OCI-M2 (cell line): Measurements from ENCODE around the gene KDELR1.
"Not testable (repeated sequence)": the region's sequence is repeated elsewhere in the genome, so short reads cannot be mapped to it uniquely, and the experiment has no call there.

Source experiments
- DNase-seq: peaks from one replicate; lab custom pipeline; 2025; ENCODE audit not compliant: unreplicated experiment; lab: John Stamatoyannopoulos, UW

The KDELR1 gene

DNA sequence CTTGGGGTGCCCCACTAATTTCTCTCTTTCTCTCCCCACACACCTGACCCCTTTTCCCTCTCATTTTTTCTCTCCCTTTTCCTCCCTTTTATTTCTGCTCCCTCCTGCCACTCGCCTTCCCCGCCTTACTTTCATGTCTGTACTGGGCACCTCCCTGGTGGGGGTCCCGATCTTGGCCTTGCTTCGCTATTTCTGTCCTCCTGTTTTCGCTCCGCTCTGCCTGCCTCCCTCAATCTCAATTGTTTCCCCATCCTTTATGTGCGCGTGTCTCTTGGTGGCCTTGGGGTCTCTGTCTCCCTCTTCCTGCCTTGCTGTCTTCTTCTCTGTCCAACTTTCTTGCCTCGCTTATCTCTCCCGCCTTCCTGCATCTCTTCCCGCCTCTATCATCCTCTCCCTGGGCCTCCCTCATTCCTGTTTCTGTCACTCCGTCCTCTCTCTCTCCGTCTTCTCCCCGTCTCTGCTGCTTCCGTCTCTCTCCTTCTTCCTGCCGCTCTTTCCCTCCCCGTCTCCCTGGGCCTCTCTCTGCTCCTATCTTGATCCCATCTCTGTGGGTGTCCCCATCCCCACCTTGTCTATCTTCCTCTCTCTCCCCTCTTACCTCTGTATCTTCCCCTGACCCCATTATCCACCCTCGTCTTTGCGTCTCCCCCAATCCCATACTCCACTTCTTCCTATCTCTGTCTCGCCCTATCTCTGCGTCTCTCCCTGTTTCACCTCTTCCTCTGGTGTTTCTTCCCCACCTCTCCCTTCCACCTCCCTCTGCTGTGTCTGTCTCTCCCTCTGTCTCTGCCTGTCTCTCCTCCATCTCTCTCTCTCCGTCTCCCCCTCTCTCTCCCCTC lies 6.1 kb upstream of the KDELR1 start:
- no peak for DNase-seq

DNA sequence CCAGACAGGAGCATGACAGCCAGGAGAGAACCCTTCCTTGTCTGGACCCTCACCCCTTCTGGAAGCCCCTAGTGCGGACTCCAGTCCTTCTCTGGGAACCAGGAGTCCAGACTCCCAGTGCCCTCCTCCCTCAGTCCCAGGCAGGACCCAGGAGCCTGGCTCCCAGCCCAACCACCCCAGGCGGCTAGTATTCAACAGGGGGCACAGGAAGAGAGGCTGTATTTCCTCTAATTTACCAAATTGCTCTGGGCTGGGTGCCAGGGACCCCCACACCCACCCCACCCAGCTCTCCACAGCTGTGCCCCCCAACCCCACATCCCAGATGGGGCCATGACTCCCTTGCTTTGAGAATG lies 5.4 kb upstream of the KDELR1 start:
- DNase-seq = no peak

DNA sequence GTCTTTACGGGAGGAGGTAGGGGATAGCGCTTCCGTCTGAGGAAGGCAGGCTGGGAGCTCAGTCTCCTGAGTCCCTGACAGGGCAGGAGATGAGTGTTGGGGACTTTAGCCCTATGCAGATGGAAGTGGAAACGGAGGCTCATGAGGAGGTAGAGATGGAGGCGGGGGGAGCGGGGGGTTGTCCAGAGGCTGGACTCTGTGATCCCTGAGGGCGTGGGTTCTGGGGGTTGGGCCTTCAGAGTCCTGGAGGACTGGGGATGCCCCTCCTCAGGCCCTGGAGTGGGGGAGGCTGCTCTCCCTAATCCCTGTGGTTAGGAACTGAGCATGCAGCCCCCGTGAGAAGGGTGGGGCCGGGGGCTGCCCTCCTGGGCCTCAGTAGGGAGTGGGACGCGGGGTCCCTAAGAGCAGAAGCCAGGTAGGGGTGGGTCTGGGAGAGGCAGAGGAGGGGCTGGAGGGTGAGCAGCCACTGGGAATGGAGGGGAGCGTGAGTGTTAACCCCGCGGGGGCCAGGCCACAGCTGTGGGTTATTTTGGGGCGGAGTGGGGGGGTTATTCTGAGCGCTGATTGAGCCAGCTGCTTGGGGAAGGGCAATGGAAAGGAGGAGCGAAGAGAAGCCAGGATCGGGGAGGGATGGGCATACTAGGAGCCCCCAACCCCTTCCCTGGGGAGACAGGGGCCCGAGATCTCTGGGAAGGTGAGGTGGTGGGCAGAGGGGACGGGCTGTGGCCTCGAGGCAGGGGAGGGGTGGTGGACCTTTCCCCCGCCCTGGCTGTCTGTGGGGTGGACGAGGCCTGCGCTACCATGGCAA lies 4.9 kb upstream of the KDELR1 start:
- no peak for DNase-seq

DNA sequence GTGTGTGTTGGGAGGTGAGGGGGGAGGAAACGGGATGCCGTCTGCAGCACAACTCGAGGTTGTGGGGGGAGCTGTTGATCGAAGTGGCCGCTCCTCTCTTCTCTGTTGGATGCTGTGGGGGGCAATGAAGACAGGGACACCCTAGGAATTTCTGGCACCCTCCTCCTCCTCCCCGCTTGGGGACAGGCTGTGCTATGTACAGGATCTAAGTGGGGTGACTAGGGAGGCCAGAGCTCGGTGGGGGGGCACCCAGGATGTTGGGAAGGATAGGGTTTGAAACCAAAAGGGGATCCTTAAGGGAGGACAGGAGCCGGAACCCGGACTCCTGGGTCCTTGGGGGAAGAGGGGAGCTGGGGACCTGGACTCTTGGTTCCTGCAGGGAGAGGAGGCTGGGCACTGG lies 4.1 kb upstream of the KDELR1 start:
- DNase-seq = no peak

DNA sequence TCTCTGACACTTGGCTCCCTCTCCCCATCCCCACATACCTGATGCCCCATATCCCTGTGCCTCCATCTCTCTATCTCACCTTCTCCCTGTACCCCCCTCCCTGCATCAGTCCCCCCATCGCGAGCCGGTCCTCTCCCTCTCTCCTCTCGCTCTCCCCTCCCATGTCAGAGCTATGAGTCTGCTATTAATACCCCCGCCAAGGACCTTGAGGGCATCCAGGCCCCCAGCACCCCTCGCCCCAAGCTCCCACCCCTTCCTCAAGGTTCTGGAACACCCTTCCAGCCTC lies 3.8 kb upstream of the KDELR1 start:
- DNase-seq = no peak

DNA sequence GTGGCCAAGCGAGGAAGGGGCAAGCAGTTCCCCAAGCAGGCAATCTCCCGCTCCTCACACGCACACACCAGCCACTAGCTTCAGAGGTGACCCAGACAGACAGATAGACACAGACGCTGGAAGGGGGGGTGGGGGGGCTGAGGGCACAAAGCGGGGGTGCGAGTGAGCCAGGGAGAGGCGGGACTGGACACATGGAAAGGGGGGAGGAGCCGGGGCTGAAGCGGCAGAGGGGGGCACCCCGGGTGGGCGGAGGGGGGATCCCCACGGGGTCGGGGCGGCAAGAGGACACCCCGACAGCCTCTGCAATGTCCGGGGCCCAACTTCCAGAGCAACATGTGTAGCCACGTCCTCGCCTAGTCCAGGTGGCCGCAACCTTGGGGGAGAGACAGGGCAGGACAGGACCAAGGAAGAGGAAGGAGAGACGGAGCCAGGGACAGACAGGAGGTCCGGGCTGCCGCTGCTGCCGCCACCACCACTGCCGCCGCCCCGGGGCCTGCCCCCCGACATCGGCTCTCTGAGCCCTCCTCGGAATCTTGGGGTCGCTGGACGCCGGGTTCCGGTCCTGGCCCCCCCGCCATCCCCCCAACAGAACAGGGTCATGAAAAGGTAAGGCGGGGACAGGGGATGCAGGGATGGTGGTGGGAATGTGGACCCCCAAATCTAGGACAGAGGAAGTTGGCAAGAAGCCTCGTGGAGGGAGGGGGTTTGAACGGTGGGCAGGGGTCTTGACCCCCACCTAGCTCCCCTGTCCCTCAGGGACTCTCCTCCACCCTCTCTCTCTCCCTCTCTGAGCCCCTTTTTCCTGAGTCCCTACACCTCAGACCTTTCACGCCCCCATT lies 3.2 kb upstream of the KDELR1 start:
- no peak for DNase-seq

DNA sequence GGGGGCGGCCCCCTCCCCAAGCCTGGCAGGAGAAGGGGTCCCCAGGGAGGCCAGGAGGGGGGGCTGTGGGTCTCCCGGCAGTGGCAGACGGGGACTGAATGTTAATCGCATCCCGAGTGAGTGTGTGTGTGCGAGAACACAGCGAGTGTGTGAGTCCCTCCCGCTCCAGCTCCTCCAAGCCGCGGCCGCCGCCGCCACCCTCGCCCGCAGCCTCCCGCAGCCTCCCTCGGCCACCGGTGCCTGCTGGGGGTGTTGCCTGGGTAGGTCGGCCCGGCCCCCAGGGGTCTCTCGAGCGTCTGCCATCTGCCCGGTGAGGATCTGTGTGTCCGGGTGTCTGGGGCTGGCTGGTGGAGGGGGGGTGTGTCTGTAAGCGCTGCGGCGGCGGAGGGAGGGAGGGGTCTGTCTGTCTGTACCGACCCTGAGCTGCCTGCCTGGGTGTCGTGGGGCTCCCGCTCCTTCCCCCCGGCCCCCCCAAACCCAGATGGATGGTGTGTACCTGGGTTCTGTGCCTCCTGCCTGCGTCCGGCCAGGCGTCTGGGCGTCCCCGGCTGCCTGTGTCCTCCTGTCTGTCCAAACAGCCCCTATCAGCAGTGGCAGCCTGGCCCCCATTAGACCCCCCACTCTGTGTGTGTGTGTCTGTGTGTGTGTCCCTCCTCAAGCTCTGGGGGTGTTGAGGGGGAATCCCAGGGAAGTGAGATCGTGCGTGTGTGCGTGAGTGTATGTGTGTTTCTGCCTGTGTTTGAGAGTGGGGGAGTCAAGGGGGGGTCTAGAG lies 2.4 kb upstream of the KDELR1 start, which contains the start of gene GRIN2D:
Gene GRIN2D, plus strand, starts transcription at position 110 of the 772 bp plus-strand sequence. CDS start 4,725 bp downstream, outside the sequence.
- DNase-seq = no peak

DNA sequence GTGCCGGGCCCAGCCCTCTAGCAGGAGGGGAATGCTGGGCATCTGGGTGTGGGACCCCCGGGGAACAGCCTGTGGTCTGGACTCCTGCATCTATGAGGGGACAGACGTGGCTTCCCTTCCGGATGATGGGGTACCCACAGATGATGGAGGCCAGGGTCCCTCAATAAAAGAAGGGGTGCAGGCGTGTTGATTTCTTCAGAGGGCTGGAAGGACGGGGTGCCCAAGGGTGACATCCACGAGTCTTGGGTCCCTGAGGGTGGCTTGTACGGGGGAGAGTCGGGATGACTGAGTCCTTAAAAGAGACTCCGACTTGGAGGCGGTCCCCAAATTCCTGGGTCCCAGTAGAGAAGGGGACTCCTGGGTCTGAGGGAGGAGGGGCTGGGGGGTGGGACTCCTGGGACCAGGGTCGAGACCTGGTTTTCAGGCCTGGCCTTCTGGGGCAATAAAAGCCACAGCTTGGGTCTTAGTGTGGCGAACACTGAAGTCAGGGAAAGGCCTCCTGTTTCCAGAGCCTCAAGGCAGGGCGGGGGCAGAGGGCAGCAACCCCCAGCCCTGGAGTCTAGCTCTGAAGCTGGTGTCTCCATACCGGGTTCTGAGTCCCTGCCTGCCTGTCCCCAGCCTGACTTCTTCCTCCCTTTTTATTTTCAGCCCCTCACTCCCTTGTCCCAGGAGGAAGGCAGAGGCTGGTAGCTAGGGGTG lies 1.7 kb upstream of the KDELR1 start:
- no peak for DNase-seq

DNA sequence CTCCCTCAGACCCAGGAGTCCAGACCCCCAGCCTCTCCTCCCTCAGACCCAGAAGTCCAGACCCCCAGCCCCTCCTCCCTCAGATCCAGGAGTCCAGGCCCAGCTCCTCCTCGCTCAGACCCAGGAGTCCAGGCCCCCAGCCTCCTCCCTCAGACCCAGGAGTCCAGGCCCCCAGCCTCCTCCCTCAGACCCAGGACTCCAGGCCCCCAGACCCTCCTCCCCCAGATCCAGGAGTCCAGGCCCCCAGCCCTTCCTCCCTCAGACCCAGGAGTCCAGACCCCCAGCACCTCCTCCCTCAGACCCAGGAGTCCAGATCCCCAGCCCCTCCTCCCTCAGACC lies 624 bp upstream of the KDELR1 start:
- DNase-seq = not testable (repeated sequence)

DNA sequence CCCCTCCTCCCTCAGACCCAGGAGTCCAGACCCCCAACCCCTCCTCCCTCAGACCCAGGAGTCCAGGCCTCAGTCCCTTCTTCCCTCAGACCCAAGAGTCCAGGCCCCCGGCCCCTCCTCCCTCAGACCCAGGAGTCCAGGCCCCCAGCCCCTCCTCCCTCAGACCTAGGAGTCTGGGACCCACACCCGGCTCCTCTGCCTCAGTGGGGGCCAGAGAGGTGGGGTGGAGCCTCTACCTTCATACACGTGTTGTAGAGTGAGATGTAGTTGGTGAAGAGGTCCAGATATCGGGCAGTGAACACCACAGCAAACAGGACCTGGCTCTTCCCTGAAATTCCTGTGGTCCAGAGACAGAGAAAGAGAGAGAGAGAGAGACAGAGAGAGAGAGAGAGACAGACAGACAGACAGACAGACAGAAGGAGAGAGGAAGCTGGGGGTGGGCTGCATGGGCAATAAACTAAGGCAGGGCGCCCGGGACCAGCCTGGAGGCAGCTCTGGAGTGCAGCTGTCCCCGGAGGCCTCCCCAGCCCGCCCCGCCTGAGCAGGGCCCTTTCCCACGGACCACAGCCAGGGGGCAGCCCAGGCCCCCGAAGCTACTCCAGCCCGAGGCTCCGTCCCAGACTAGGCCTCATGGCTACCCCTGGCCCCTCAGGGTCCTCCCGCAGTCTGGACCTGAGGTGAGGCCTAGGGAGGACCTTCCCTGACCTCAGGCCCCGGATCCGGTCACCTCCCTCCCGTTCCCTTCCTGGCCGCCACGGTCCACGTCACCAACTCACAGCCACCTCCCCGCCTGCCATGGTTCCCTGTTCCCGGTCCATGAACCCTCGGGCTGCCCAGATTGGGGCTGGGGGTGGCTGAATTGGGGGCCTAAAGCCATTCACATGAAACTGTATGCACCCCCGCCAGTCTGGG lies 907 bp downstream of the KDELR1 start:
- DNase-seq = no peak

DNA sequence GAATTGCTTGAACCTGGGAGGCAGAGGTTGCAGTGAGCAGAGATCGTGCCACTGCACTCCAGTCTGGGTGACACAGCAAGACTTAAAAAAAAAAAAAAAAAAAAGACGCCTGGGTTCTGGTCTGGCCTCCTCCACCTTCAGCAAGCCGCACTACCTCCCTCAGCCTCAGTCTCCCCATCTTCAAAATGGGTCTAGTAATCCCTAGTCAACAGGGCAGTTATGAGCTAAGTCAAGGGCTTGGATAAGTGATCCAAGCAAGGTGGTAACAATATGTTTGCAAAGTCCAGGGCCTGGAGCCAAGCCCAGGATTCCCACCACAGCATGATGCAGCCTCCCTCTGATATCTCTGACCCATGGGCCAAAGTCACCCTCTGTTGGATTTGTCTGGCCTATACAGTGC lies 4.4 kb downstream of the KDELR1 start:
- DNase-seq = no peak

DNA sequence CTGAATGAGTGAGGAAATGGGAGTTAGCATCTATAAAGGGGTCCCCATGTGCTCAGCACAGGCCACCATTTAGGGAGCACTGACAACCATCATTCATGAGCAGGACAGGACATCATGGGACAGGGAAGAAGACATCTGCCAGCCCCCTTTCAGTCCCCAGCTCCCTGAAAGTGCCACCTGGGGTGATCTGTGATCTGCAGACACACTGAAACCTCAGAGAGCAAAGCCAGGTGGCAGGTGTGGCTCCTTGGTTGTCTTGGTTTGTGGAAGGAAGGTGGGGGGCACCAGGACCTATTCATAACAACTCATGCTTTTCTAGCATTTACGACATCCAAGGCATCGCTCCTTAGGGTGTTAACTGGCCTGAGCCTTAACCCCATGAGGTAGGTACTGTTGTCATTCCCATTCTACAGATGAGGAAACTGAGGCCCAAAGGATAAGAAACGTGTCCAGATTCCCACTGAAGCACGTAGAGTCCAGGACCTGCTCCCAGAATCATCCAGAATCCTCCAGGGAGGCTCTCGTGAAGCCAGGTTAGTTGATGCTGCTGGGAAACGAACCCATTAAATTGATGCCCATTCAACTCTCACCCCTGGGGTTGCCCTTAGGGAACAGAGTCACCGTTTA lies 5.8 kb downstream of the KDELR1 start:
- no peak for DNase-seq

DNA sequence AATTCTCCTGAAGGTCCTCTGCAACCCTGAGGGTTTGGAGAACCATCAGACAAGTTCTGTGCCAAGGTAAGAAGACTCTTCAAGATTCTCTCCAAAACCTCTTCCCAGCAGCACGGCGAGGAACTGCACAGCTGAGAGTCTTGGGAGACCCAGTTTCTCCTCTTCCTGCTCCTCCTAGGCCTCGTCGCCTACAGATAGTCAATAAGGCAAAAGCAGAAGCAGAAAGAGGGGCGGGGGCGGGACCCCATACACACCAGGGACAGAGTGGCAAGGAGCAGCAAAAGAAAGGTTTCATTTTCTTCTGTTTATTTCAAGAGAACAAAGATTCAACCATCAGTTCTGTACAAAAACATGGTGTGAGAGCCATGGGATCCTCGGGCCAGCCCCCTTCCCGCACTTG lies 9.1 kb downstream of the KDELR1 start:
- DNase-seq = no peak

DNA sequence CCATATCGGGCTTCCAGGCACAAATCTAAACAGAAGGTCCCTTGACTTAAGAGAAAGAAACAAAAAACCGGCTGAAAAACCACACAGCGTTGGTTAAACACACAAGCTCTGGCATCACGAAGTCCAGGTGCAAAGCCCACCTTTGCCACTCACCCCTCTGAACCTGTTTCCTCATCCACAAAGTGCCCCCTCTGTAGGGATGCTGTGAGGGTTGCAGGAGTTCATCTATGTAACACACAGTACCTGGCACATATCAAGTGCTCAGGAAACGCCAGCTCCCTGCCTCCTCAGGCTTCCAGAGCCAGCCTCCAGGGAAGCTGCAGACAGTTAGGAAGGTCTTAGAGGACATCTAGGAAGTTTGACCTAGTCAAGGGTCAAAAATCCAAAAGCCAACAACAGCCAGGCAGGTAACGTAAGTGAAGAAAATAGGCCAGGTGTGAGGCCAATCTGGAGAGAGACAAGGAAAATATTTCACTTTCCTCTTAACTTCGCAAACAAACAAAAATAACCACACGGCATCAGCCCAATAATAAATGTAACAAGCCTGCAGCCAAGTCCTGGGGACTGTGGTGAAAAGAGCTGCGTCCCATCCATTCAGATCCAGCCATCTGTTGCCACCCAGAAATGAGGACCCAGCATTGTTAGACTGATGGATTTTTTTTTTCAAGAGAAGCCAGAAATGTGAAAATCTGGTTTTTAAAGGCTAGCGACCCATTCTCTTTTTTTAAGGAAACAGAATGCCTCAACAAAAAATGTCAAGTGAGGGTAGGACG lies 10.0 kb downstream of the KDELR1 start:
- DNase-seq = no peak

DNA sequence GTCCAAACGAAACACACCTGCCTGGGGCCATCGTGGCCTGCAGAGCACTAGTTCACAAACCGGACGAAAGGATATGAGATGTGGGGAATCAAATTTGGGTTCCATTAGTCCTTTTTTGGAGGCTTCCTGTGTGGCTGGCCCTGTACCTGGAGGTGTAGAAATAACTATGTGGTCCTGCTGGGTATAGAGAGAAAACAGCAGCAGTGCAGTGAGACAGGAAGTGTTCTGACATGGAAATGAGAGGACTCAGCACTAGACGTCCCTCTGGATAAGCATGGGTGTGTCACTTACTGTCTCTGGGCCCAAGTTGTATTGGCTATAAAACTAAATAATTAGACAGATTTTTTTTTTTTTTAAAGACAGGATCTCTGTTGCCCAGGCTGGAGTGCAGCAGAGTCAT lies 12.3 kb downstream of the KDELR1 start:
- no peak for DNase-seq

DNA sequence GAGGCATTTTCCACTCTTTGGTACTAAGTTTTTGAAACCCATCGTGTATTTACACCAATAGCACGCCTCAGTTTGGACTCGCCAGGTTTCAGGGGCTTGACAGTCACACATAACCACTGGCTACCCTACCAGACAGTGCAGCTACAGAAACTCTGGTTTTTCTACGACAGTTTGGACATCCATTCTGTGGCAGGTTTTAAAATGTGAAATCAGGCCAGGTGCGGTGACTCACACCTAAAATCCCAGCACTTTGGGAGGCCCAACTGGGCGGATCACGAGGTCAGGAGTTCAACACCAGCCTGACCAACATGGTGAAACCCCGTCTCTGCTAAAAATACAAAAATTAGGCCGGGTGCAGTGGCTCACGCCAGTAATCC lies 13.2 kb downstream of the KDELR1 start:
- no peak for DNase-seq

DNA sequence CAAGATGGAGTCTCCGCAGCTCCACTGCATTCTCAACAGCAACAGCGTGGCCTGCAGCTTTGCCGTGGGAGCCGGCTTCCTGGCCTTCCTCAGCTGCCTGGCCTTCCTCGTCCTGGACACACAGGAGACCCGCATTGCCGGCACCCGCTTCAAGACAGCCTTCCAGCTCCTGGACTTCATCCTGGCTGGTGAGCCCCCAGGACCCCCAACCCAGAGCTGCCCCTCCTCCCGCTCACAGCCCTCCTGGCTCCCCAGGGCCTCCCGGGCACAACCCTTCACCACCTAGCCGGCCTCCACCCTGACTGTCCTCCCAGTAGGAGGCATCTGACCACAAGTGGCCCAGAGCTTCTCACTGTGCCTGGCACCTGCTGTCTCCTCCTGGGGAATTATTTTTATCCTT lies 17.8 kb downstream of the KDELR1 start:
- no peak for DNase-seq

DNA sequence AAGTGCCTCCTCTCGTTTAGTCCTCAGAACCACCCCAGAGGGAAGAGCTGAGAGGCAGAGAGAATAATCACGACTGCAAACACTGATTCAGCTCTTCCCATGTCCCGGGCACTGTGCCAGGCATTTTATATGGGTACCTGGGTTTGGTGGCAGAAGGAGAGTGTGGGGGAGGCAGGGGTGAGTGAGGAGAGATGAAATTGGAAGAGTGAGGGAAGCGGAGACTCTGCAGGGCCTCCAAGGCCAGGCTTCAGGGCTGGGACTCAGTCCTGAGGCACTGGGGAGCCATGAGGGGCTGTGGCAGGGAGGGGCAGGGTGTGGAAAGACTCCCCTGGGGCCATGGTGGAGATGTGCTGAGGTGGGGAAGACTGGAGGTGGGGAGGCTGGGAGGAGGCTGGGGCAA lies 18.4 kb downstream of the KDELR1 start:
- no peak for DNase-seq
